DOHH2 (cell line): Measurements from ENCODE around the gene ACE.
A peak's percentile ranks its signal among the peaks of the same experiment; 100 is the strongest.

ENCODE experiments used
- H3F3A ChIP-seq: fragments of 200-600 bp; sonication (generic), shearing (Covaris generic); 2 replicates; pipeline ENCODE4 v1.6.0; 2016; ENCODE audit warnings: antibody characterized with exemption, mild to moderate bottlenecking; ENCODE audit not compliant: control insufficient read depth, insufficient read depth
- H3K27ac ChIP-seq: fragments of 200-600 bp; sonication (generic); 2 replicates; pipeline ENCODE4 v1.5.1; 2014; ENCODE audit warnings: low read depth, mild to moderate bottlenecking, low read length, moderate library complexity
- H3K27me3 ChIP-seq: fragments of 200-600 bp; sonication (generic); 2 replicates; pipeline ENCODE4 v1.6.1; 2014; ENCODE audit warnings: mild to moderate bottlenecking, low read length, mixed read lengths; ENCODE audit not compliant: control insufficient read depth
- H3K36me3 ChIP-seq: fragments of 200-600 bp; sonication (generic); 2 replicates; pipeline ENCODE4 v1.6.1; 2014; ENCODE audit warnings: mild to moderate bottlenecking, low read length, moderate library complexity, mixed read lengths; ENCODE audit not compliant: control insufficient read depth
- H3K4me1 ChIP-seq: fragments of 200-600 bp; sonication (generic); 2 replicates; pipeline ENCODE4 v1.6.1; 2014; ENCODE audit warnings: mild to moderate bottlenecking, low read length, mixed read lengths; ENCODE audit not compliant: control insufficient read depth
- H3K4me2 ChIP-seq: fragments of 200-600 bp; sonication (generic); 2 replicates; pipeline ENCODE4 v1.6.0; 2014; ENCODE audit warnings: mild to moderate bottlenecking, low read length, moderate library complexity
- H3K4me3 ChIP-seq: fragments of 200-600 bp; sonication (generic); 2 replicates; pipeline ENCODE4 v1.5.1; 2014; ENCODE audit warnings: mild to moderate bottlenecking, low read length, mixed read lengths
- H3K79me2 ChIP-seq: fragments of 200-600 bp; sonication (generic); 2 replicates; pipeline ENCODE4 v1.6.1; 2014; ENCODE audit warnings: mild to moderate bottlenecking, low read length, mixed read lengths; ENCODE audit not compliant: control insufficient read depth
- H3K9me2 ChIP-seq: fragments of 200-600 bp; sonication (generic); replicated peaks from 2 replicates; pipeline ENCODE4 v1.6.1; 2014; ENCODE audit warnings: mild to moderate bottlenecking, low read length, mixed read lengths; ENCODE audit not compliant: control insufficient read depth
- H3K9me3 ChIP-seq: fragments of 200-600 bp; sonication (generic); 2 replicates; pipeline ENCODE4 v1.6.1; 2014; ENCODE audit warnings: antibody characterized with exemption, low read length, mixed read lengths; ENCODE audit not compliant: control insufficient read depth, insufficient read depth
- H4K20me1 ChIP-seq: fragments of 200-600 bp; sonication (generic); 2 replicates; pipeline ENCODE4 v1.6.0; 2014; ENCODE audit warnings: low read depth, mild to moderate bottlenecking, antibody characterized with exemption, low read length, moderate library complexity; ENCODE audit not compliant: control insufficient read depth, insufficient read depth
- CTCF ChIP-seq: fragments of 200-600 bp; sonication (generic); IDR thresholded peaks from one replicate; pipeline ENCODE4 v1.5.1; 2014; ENCODE audit warnings: antibody characterized with exemption, mild to moderate bottlenecking, low read depth, low read length; ENCODE audit not compliant: poor library complexity, severe bottlenecking
- EZH2phosphoT487 ChIP-seq: fragments of 200-600 bp; sonication (generic); IDR thresholded peaks from 2 replicates; pipeline ENCODE4 v1.6.1; 2017; ENCODE audit warnings: borderline replicate concordance, mild to moderate bottlenecking, antibody characterized with exemption, low read length, moderate library complexity, mixed read lengths

The ACE gene

GRCh38 chr17:63475491-63476412 lies 1.1 kb upstream of the ACE start:
- no peaks in the 10 kb centered on the region for H3K9me3 ChIP-seq
- H3F3A ChIP-seq = no peaks in the 10 kb centered on the region
- TF ChIP-seq CTCF (no peak), EZH2phosphoT487 (no peak)
- H3K36me3 ChIP-seq = no peaks in the 10 kb centered on the region
- peak overlapping the region; percentile 65 for H3K4me3 ChIP-seq
- no peak overlapping the region for H3K27ac ChIP-seq
- H3K4me1 ChIP-seq = peaks cover 42% of the 10 kb centered on the region
- H3K9me2 ChIP-seq = no peaks in the 10 kb centered on the region
- H3K79me2 ChIP-seq = no peaks in the 10 kb centered on the region
- H3K27me3 ChIP-seq = peaks cover 44% of the 10 kb centered on the region
- 0 out of 2 replicates have a peak, but pooled peaks cover 4% of the 10 kb centered on the region for H4K20me1 ChIP-seq
- H3K4me2 ChIP-seq = peak overlapping the region; percentile 79

GRCh38 chr17:63476459-63476853 lies 405 bp upstream of the ACE start:
- Histone ChIP-seq H3K4me1 (peaks cover 45% of the 10 kb centered on the region), H3F3A (no peaks in the 10 kb centered on the region), H3K27ac (no peak overlapping the region), H3K9me2 (no peaks in the 10 kb centered on the region), H4K20me1 (0 out of 2 replicates have a peak, but pooled peaks cover 4% of the 10 kb centered on the region), H3K4me3 (peak overlapping the region; percentile 65), H3K79me2 (no peaks in the 10 kb centered on the region), H3K27me3 (peaks cover 44% of the 10 kb centered on the region), H3K4me2 (peak overlapping the region; percentile 79), H3K9me3 (no peaks in the 10 kb centered on the region), H3K36me3 (no peaks in the 10 kb centered on the region)
- TF ChIP-seq EZH2phosphoT487 (no peak), CTCF (no peak)

GRCh38 chr17:63477480-63478440 lies 899 bp downstream of the ACE start:
- no peaks in the 10 kb centered on the region for H3K9me3 ChIP-seq
- H3K27ac ChIP-seq = no peak overlapping the region
- H3K4me1 ChIP-seq = peaks cover 45% of the 10 kb centered on the region
- 0 out of 2 replicates have a peak, but pooled peaks cover 4% of the 10 kb centered on the region for H4K20me1 ChIP-seq
- no peaks in the 10 kb centered on the region for H3K36me3 ChIP-seq
- TF ChIP-seq CTCF (no peak), EZH2phosphoT487 (no peak)
- H3F3A ChIP-seq = no peaks in the 10 kb centered on the region
- peaks cover 44% of the 10 kb centered on the region for H3K27me3 ChIP-seq
- H3K4me3 ChIP-seq = peak overlapping the region; percentile 65
- H3K4me2 ChIP-seq = peak overlapping the region; percentile 79
- no peaks in the 10 kb centered on the region for H3K9me2 ChIP-seq
- H3K79me2 ChIP-seq = no peaks in the 10 kb centered on the region
